GM19238 (cell line): ENCODE measurements around the gene VANGL1.

Experiments used
- DNase-seq: peaks from one replicate; pipeline ENCODE4 v3.0.0; 2011; ENCODE audit warnings: low spot score; ENCODE audit not compliant: insufficient read length

VANGL1 gene

GRCh38 chr1:115643666-115644065 lies 1.9 kb downstream of the VANGL1 start:
- no peak for DNase-seq

GRCh38 chr1:115644109-115644508 lies 2.3 kb downstream of the VANGL1 start:
- DNase-seq: no peak

DNA sequence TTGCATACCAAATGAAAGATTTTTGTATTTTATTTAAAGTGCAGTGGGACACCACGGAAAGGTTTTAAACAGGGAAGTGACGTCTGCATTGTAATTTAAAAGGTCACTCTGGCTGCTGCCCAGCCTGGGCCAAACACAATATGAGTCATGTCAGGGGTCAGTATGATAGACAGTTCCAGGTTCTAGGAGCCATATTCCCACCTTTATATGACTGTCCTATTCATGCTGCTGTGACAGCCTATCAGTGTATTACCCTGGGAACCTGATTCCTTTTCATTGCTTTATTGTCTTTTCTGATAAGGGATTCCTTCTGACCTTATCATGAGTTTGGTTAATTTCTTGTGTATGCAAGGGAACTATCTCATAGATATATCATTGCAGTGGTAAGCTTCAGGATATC lies 5.3 kb downstream of the VANGL1 start:
- no peak for DNase-seq

- DNase-seq: no peak
Observed at GRCh38 chr1:115647507-115647906, 5.7 kb downstream of the VANGL1 start.

DNA sequence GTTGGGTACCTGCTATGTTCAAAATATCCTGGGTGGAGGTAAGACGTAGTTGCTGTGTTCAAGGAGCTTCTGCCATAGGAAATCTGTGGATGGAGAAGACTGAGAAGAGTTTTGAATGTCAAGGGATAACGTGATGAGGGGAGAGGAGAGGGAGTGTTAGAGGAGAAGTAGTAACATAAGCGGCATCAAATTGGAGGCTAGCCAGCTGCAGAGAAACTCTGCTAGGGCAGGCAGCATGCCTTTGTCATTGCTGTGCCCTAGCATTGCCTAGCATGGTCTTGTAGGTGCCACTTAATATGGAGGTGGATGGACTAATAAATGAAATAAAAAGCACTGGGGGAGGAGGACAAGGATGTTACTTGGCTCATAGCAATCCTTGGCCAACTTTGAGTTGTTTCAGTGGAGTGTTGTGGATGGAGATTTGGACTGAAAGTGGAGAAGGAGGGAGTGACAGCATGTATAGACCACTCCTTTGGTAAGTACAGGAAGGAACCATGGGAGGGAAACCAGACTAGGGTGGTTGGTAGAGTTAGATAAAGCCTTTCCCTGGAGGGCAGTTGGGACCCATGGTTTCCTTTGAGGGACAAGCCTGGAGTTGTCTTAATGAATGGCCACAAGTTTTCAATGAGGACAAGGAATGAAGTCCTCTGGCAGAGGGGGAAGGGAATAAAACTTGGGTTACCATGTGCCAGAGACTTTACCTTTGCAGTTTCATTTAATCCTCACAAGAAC lies 6.3 kb downstream of the VANGL1 start:
- no peak for DNase-seq

- DNase-seq: peak; percentile 48
Observed at GRCh38 chr1:115648717-115649691, 7.2 kb downstream of the VANGL1 start.

DNA sequence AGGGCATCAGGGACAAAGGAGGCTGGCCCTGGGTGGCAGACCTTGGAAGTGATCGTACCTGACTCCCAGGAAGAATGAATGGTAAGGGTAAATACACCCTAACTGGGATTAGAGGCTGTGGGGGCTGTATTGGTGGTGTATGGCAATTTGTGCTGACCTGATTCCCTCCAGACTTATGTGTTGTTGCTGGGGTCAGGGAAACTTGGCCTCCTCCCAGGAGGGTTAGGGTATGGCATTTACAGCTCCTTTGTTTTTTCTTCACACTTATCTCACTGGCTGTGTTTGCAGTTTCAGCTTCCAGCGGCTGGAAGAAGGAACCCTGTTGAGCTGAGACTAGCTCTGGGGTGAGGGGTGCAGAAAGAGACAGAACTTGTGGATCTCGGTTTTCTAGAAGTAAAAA lies 8.2 kb downstream of the VANGL1 start:
- DNase-seq: no peak

DNA sequence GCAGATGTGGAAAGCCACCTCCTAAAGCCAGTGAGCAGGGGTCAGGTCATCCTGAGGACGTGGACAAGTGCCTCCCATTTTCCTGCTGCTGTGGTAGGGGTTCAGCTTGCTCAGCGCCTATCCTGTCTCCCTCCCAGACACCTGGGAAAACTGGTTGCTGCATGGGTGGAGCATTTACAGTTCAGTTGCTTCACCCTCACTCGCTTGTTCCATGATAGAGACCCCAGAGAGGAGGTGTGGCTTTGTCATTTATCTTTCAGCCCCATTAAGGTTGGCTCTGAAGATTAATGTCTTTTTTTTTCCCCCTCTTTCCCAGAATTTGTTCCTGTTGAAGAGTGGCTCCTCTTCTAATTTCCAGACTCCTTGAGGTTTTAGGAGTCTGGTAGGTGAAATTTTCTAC lies 9.2 kb downstream of the VANGL1 start:
- DNase-seq: no peak

- DNase-seq: no peak
Observed at GRCh38 chr1:115651391-115651790, 9.6 kb downstream of the VANGL1 start.

GRCh38 chr1:115652236-115652788 lies 10.5 kb downstream of the VANGL1 start:
- no peak for DNase-seq

DNA sequence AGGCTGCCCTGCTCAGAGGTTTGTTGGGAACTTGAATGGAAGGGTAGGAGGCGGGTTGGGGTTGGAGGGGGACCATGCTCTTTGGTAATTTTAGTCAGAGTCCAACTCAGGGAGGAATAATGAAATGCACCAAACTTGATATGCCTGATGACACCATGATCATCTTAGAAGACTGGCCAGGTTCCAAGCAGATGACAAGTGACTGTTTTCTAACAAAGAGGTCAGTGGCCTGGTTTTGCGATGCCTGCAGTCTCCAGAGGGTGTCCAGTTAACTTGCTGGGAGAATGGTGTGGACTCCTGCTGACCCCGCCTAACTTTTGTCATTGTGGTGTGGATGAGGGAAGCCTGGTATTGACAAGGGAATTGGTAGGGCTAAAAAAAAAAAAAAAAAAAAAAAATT lies 12.4 kb downstream of the VANGL1 start:
- no peak for DNase-seq

- DNase-seq: no peak
Observed at GRCh38 chr1:115654663-115655305, 13.0 kb downstream of the VANGL1 start.

DNA sequence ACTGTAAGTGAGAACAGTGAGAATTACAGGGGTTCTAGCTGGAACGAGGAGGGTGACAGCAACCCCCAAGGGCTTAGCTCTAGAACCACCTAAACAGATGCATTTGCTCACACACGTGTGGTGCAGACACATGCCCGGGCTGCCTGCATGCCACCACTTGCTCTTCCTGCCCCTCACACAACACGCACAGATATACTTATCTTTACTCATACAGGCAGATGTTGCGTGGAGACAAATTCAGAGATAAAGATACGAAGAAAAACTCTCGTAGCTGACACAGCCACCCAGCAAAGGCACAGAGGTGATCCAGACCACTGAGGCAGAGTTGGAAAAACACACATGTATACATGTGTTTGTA lies 13.5 kb downstream of the VANGL1 start:
- no peak for DNase-seq

GRCh38 chr1:115655916-115656315 lies 14.1 kb downstream of the VANGL1 start:
- no peak for DNase-seq

- no peak for DNase-seq
Observed at GRCh38 chr1:115656461-115657077, 14.8 kb downstream of the VANGL1 start.

GRCh38 chr1:115658646-115659045 lies 16.9 kb downstream of the VANGL1 start:
- DNase-seq: no peak

DNA sequence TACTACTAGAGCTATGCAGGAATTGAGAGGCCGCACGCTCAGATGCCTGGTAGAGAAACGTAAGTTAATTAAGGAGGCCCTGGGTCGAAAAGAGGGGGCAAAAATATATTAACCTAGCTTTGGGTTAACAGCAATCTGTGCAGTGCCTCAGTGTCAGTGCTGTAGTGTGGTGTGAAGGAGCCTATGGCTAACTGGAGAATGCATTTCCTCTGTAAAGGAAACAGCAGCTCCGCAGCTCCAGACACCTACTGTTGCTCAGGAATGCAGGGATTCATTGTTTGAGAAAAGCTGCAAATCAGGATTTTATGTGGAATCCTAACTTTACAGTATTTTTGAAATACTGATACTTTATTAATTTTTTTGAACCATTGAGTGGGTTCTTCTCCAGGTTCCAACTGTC lies 18.4 kb downstream of the VANGL1 start:
- no peak for DNase-seq

DNA sequence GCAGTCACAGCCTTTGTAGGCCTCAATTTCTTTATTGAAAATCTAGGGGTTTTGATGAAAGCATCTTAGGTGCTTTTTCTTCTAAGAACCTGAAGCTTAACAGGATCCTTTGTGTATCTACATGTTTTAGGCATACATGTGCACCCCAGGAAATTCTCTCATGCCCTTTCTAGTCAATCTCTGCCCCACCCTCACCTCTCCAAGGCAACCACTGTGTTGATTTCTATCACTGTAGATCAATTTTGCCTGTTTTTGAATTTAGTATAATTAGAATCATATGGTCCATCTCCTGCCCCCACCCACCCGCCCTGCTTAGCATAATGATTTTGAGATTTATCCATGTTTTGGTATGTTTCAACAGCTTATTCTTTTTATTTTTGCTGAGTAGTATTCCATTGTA lies 19.4 kb downstream of the VANGL1 start:
- no peak for DNase-seq

GRCh38 chr1:115665319-115666096 lies 23.7 kb downstream of the VANGL1 start:
- no peak for DNase-seq

- no peak for DNase-seq
Observed at GRCh38 chr1:115666206-115666605, 24.4 kb downstream of the VANGL1 start.

- DNase-seq: no peak
Observed at GRCh38 chr1:115666702-115667101, 24.9 kb downstream of the VANGL1 start.
